ENCODE data around the gene HRAS.

Gene HRAS

GRCh38 chr11:491358-491757 lies 44.0 kb downstream of the HRAS start:
- DNase-seq, result no peak

DNA sequence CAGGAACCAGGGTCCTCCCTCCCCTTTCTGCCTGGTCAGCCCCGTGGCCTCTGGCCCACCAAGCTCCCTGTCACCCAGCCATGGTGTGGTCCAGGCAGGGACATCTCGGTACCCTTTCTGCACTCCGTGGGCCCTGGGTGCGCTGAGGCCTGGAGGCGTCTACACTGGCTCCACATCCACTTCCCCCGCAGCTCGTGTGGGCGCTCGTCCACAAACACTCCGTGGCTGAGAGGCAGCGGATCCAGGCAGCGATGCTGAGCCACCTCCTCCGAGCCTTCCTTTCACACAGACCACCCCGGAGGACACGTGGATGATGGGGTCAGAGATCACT lies 44.5 kb downstream of the HRAS start:
- DNase-seq, result no peak

DNA sequence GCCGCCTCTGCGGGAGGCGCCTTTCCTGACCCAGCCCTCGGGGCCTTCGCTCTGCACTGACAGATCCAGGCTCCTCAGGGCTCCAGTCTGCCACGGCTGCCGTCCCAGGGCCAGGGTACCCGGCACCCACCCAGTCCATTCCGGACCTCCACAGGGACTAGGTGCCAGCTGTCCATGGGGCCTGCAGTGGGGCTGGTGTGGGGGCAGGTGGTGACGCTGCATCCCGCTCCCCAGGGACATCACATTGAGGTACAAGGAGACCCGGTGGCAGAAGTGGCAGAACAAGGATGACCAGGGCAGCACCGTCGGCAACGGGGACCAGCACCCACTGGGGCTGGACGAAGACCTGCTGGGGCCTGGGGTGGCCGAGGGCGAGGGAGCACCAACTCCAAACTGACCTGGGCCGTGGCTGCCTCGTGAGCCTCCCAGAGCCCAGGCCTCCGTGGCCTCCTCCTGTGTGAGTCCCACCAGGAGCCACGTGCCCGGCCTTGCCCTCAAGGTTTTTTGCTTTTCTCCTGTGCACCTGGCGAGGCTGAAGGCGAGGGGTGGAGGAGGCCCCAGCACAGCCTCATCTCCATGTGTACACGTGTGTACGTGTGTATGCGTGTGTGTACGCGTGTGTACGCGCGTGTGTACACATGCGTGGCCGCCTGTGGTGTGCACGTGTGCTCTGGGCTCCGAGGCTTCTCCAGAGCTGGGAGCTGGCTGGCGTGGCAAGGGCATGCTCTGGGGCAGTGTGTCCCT lies 45.0 kb downstream of the HRAS start:
- DNase-seq, result no peak

DNA sequence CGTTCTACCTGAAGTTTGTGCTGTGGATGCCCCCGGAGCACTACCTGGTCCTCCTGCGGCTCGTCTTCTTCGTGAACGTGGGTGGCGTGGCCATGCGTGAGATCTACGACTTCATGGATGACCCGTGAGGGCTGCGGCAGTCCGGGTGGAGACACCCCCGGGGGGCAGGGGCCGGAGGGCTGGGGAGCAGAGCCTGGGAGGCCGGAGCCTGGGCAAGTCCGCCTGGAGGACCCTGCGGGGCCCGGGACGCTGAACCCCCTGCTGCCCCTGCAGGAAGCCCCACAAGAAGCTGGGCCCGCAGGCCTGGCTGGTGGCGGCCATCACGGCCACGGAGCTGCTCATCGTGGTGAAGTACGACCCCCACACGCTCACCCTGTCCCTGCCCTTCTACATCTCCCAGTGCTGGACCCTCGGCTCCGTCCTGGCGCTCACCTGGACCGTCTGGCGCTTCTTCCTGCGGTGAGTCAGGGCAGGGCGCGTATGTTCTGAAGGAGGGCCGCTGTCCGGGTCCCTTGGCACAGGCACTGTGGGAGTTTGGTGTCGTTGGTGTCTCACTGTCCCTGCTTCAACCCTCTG lies 45.7 kb downstream of the HRAS start:
- DNase-seq, result no peak

- no peak for DNase-seq
These were observed 46.4 kb downstream of the HRAS start for GRCh38 chr11:488992-489391.

DNA sequence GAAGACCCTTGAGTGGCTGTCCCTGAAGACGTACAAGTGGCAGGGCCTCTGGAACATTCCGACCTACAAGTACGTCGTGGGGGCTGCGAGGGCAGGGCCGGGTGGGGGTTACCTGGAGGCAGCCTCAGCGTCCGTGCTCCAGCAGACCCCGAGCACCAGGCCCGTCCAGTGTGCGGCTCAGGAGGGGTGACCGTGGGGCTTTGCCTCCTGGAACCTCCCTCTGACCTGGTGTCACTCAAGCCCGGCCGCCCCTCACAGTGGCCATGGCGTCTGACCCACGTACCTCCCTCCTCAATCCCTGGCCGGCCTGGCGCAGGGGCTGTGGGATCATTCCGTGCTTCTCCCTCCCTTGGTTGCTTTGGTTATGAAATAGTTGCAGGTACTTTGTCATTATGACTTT lies 46.8 kb downstream of the HRAS start:
- no peak for DNase-seq

DNA sequence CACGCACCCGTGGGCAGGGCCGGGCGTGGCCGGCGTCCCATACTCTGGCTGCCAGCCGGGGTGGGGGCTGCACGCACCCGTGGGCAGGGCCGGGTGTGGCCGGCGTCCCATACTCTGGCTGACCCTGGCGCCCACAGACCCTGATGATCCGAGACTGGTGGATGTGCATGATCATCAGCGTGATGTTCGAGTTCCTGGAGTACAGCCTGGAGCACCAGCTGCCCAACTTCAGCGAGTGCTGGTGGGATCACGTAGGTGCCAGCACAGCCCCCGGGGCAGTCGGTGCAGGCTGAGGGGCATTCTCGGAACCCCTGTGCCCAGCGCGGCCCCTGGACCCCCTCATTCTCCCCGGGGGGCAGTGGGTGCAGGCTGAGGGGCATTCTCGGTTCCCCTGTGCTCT lies 47.3 kb downstream of the HRAS start:
- DNase-seq, result no peak

GRCh38 chr11:487571-488021 lies 47.8 kb downstream of the HRAS start:
- no peak for DNase-seq

DNA sequence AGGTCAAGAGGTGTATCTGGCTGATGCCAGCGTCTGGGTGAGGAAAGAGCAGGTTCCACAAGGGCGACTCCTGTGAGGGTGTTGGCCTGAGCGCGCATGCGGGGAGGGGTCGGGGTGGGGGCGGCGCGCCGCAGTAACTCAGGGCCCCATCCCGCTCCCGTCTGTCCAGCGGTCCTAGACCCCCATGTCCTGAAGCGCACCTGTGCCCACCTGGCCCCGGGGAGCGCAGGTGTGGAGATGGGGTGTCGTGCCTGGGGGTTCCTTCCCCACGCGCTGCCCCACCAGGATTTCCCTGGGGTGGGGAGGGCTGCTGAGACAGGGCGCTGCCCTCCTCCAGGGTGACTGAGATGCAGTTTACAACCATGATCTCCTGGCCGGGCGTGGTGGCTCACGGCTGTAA lies 49.2 kb downstream of the HRAS start:
- DNase-seq, result no peak

DNA sequence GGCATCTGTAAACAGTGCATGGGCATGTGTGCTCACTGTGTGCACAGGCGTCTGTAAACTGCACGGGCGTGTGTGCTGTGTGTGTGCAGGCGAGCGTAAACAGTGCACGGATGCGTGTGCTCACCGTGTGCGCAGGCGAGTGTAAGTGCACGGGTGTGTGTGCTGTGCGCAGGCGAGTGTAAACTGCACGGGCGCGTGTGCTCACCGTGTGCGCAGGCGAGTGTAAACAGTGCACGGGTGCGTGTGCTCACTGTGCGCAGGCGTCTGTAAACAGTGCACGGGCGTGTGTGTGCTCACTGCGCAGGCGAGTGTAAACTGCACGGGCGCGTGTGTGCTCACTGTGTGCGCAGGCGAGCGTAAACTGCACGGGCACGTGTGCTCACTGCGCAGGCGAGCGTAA lies 50.8 kb downstream of the HRAS start:
- DNase-seq, result no peak

Data from SHP77 (cell line).